Peyer's patch (tissue), 4 donors: Measurements from ENCODE around the gene CNNM2.

Experiments used
- CTCF ChIP-seq, 6 experiments: fragments of 450-650 bp in 4 of 6; fragments of 200-600 bp in 2 of 6; sonication (generic) in 1 of 6; IDR thresholded peaks; one replicate each; pipeline ENCODE4 v1.5.1; 2017 to 2019; ENCODE audit warnings: antibody characterized with exemption in 6 of 6, mild to moderate bottlenecking in 3 of 6, moderate library complexity in 1 of 6
- POLR2A ChIP-seq, 2 donors: fragments of 450-650 bp; IDR thresholded peaks; one replicate each; pipeline ENCODE4 v1.5.1; 2017; ENCODE audit warnings: antibody characterized with exemption in 2 of 2, mild to moderate bottlenecking in 2 of 2, moderate library complexity in 2 of 2

GRCh38 chr10:102918817-102919245, 737 bp downstream of the CNNM2 start:
- no peak for TF ChIP-seq POLR2A (IDR thresholded peaks at IDR 0.05)
- TF ChIP-seq CTCF (IDR thresholded peaks at IDR 0.05) = no peak
